DMS114 treated with DMSO at 0.1 percent for 48 hours (cell line): Measurements from ENCODE around the gene PIEZO2.
"Not testable (repeated sequence)": the region's sequence is repeated elsewhere in the genome, so short reads cannot be mapped to it uniquely, and the experiment has no call there.

ENCODE experiments used
- DNase-seq: peaks from one replicate; lab custom pipeline; 2025; ENCODE audit not compliant: unreplicated experiment; lab: John Stamatoyannopoulos, UW

The PIEZO2 gene

GRCh38 chr18:11149441-11150270 is at the start of gene PIEZO2:
PIEZO2 (minus strand) TSS chr18:11149569; CDS start chr18:11148588, 981 bp downstream.
- peak; percentile 17 for DNase-seq

GRCh38 chr18:11183637-11184036 is 34.3 kb upstream of the PIEZO2 start:
- no peak for DNase-seq

- not testable (repeated sequence) for DNase-seq
These were observed 32.3 kb upstream of the PIEZO2 start for GRCh38 chr18:11181629-11182028.

- no peak for DNase-seq
These were observed 30.7 kb upstream of the PIEZO2 start for GRCh38 chr18:11179959-11180519.

- DNase-seq: no peak
These were observed 29.7 kb upstream of the PIEZO2 start for GRCh38 chr18:11178951-11179549.

GRCh38 chr18:11177382-11177781 is 28.0 kb upstream of the PIEZO2 start:
- no peak for DNase-seq

- DNase-seq: no peak
These were observed 27.1 kb upstream of the PIEZO2 start for GRCh38 chr18:11176481-11176881.

- DNase-seq: no peak
These were observed 26.1 kb upstream of the PIEZO2 start for GRCh38 chr18:11175266-11175979.

GRCh38 chr18:11174179-11174578 is 24.8 kb upstream of the PIEZO2 start:
- DNase-seq: not testable (repeated sequence)

- no peak for DNase-seq
These were observed 18.4 kb upstream of the PIEZO2 start for GRCh38 chr18:11167778-11168177.

GRCh38 chr18:11165952-11166351 is 16.6 kb upstream of the PIEZO2 start:
- DNase-seq: no peak

GRCh38 chr18:11165138-11165537 is 15.8 kb upstream of the PIEZO2 start:
- DNase-seq: no peak

- no peak for DNase-seq
These were observed 14.3 kb upstream of the PIEZO2 start for GRCh38 chr18:11163665-11164064.

GRCh38 chr18:11162889-11163288 is 13.5 kb upstream of the PIEZO2 start:
- DNase-seq: no peak

- no peak for DNase-seq
These were observed 13.1 kb upstream of the PIEZO2 start for GRCh38 chr18:11162462-11162861.

GRCh38 chr18:11160313-11160712 is 10.9 kb upstream of the PIEZO2 start:
- DNase-seq: no peak

GRCh38 chr18:11159844-11160243 is 10.5 kb upstream of the PIEZO2 start:
- no peak for DNase-seq

- no peak for DNase-seq
These were observed 7.6 kb upstream of the PIEZO2 start for GRCh38 chr18:11156978-11157377.

- no peak for DNase-seq
These were observed 5.8 kb upstream of the PIEZO2 start for GRCh38 chr18:11155034-11155759.

- DNase-seq: peak; percentile 43
These were observed 5.1 kb upstream of the PIEZO2 start for GRCh38 chr18:11154368-11154989.
